HCT116 (cell line): ENCODE measurements around the gene SRPK2. TPM values are rescaled to one million over a fixed set of nuclear protein-coding genes. Genes with fewer than 3 reads are reported as not detected.
"Not testable (repeated sequence)": the region's sequence is repeated elsewhere in the genome, so short reads cannot be mapped to it uniquely, and the experiment has no call there.

Source experiments
- ATAC-seq: fragments of 200-7000 bp; cut with Tn5 transposase; 2 replicates; pipeline ENCODE4 v1.9.1; 2020; ENCODE audit warnings: mild to moderate bottlenecking, moderate library complexity
- BruUV-seq: library from RNA; stranded (reverse); fragments of 400-500 nt; replicated peaks from 2 replicates; lab custom pipeline; 2021; lab: Mats Ljungman, UMichigan
- CTCF ChIA-PET: fragments of 300-600 bp; sonication (Branson Sonifier 250); formaldehyde crosslinking; loops from one replicate; lab custom pipeline; 2021; ENCODE audit warnings: antibody characterized with exemption; lab: Charles Lee
- POLR2A ChIA-PET: fragments of 300-600, 350-600 bp; sonication (Branson Sonifier 250); formaldehyde crosslinking; loops from one replicate; lab custom pipeline; 2021; ENCODE audit warnings: antibody characterized with exemption; lab: Charles Lee
- RAD21 ChIA-PET, 2 experiments: fragments of 300-600 bp; sonication (Branson Sonifier 250); formaldehyde crosslinking; loops; one replicate each; lab custom pipeline; 2023; ENCODE audit warnings: low total read pairs in 2 of 2; ENCODE audit not compliant: uncharacterized antibody in 2 of 2, unreplicated experiment in 2 of 2, low non-redundant PET in 1 of 2; lab: Charles Lee
- DNase-seq: peaks from one replicate; pipeline ENCODE4 v3.0.0-alpha.2; 2010; ENCODE audit warnings: low read depth, low spot score
- H2AFZ ChIP-seq: fragments of 200-600 bp; shearing (Covaris generic), sonication (generic); 2 replicates; pipeline ENCODE4 v1.6.1; 2017; ENCODE audit warnings: low read depth, mixed run types, mixed read lengths, antibody characterized with exemption, low read length; ENCODE audit not compliant: poor library complexity, severe bottlenecking
- H3K27ac ChIP-seq: 2 replicates; pipeline ENCODE4 v1.5.1; 2012; ENCODE audit warnings: low read depth, low read length
- H3K27me3 ChIP-seq: fragments of 200-600 bp; sonication (generic); 2 replicates; pipeline ENCODE4 v1.6.1; 2016; ENCODE audit warnings: mixed run types, low read length, mixed read lengths; ENCODE audit not compliant: insufficient read depth
- H3K36me3 ChIP-seq, 2 experiments: fragments of 200-500 bp in 1 of 2; fragments of 200-600 bp in 1 of 2; sonication (Bioruptor generic) in 1 of 2; sonication (generic) in 1 of 2; 2 replicates each; pipeline versions ENCODE4 v1.5.1 to v1.6.1; 2014 to 2016; ENCODE audit warnings: low read length in 2 of 2, inconsistent platforms in 1 of 2, mixed read lengths in 1 of 2, mixed run types in 1 of 2; ENCODE audit not compliant: insufficient read depth in 2 of 2, control insufficient read depth in 1 of 2
- H3K4me1 ChIP-seq, 2 experiments: fragments of 200-600 bp in 1 of 2; sonication (generic) in 1 of 2; 2 replicates each; pipeline versions ENCODE4 v1.5.1 to v1.6.1; 2012 to 2017; ENCODE audit warnings: low read length in 2 of 2, inconsistent platforms in 1 of 2, mild to moderate bottlenecking in 1 of 2, mixed read lengths in 1 of 2, mixed run types in 1 of 2, moderate library complexity in 1 of 2; ENCODE audit not compliant: insufficient read depth in 2 of 2, control insufficient read depth in 1 of 2
- H3K4me2 ChIP-seq: fragments of 200-600 bp; sonication (generic); 2 replicates; pipeline ENCODE4 v1.6.1; 2017; ENCODE audit warnings: mixed run types, low read length, mixed read lengths
- H3K4me3 ChIP-seq, 2 experiments: fragments of 200-600 bp in 1 of 2; sonication (generic) in 1 of 2; replicated peaks in 1 of 2; 2 replicates each; pipeline ENCODE4 v1.5.1; 2011 to 2016; ENCODE audit warnings: low read length in 2 of 2, control low read depth in 1 of 2, low read depth in 1 of 2, mild to moderate bottlenecking in 1 of 2, mixed read lengths in 1 of 2, mixed run types in 1 of 2
- H3K79me2 ChIP-seq: fragments of 200-600 bp; sonication (generic); 2 replicates; pipeline ENCODE4 v1.6.1; 2017; ENCODE audit warnings: mild to moderate bottlenecking, mixed run types, low read length, moderate library complexity, mixed read lengths; ENCODE audit not compliant: insufficient read depth
- H3K9ac ChIP-seq: fragments of 200-600 bp; sonication (generic); 2 replicates; pipeline ENCODE4 v1.6.1; 2016; ENCODE audit warnings: low read length, mixed read lengths
- H3K9me2 ChIP-seq: fragments of 200-600 bp; sonication (generic), shearing (Covaris generic); 2 replicates; pipeline ENCODE4 v1.6.1; 2017; ENCODE audit warnings: mixed run types, mild to moderate bottlenecking, moderate library complexity; ENCODE audit not compliant: insufficient read depth
- H3K9me3 ChIP-seq, 2 experiments: fragments of 200-500 bp in 1 of 2; fragments of 200-600 bp in 1 of 2; sonication (Bioruptor generic) in 1 of 2; sonication (generic) in 1 of 2; 2 replicates each; pipeline ENCODE4 v1.6.1; 2014 to 2017; ENCODE audit warnings: low read length in 2 of 2, mixed read lengths in 2 of 2, inconsistent platforms in 1 of 2, low read depth in 1 of 2, mild to moderate bottlenecking in 1 of 2, mixed run types in 1 of 2, moderate library complexity in 1 of 2; ENCODE audit not compliant: control insufficient read depth in 1 of 2, insufficient read depth in 1 of 2
- H4K20me1 ChIP-seq: fragments of 200-600 bp; sonication (generic), shearing (Covaris generic); 2 replicates; pipeline ENCODE4 v1.6.1; 2017; ENCODE audit warnings: mixed run types, mild to moderate bottlenecking, moderate library complexity; ENCODE audit not compliant: insufficient read depth
- CBX3 ChIP-seq: IDR thresholded peaks from 2 replicates; pipeline ENCODE4 v1.6.1; 2012; ENCODE audit warnings: low read depth
- CEBPB ChIP-seq: IDR thresholded peaks from 2 replicates; pipeline ENCODE4 v1.6.1; 2012; ENCODE audit warnings: low read depth
- CTCF ChIP-seq, 3 experiments: fragments of 200-600 bp in 1 of 3; sonication (generic) in 1 of 3; IDR thresholded peaks in 2 of 3; conservative IDR thresholded peaks in 1 of 3; 2 replicates each; pipeline ENCODE4 v1.5.1; 2012 to 2017; ENCODE audit warnings: low read depth in 2 of 3, low read length in 2 of 3, antibody characterized with exemption in 1 of 3, borderline replicate concordance in 1 of 3, control low read depth in 1 of 3, mild to moderate bottlenecking in 1 of 3, mixed read lengths in 1 of 3, mixed run types in 1 of 3, moderate library complexity in 1 of 3; ENCODE audit not compliant: insufficient read depth in 1 of 3
- EGR1 ChIP-seq: IDR thresholded peaks from 2 replicates; pipeline ENCODE4 v1.6.1; 2012; ENCODE audit warnings: low read depth
- ELF1 ChIP-seq: IDR thresholded peaks from 2 replicates; pipeline ENCODE4 v1.6.1; 2012; ENCODE audit warnings: low read depth, borderline replicate concordance
- EZH2 ChIP-seq: fragments of 200-600 bp; sonication (generic); IDR thresholded peaks from 2 replicates; pipeline ENCODE4 v1.6.1; 2017; ENCODE audit warnings: antibody characterized with exemption, mixed run types
- EZH2phosphoT487 ChIP-seq: fragments of 200-600 bp; IDR thresholded peaks from 2 replicates; pipeline ENCODE4 v1.6.1; 2018; ENCODE audit warnings: antibody characterized with exemption, borderline replicate concordance
- FOSL1 ChIP-seq: IDR thresholded peaks from 2 replicates; pipeline ENCODE4 v1.6.1; 2012; ENCODE audit warnings: low read depth
- JUND ChIP-seq: IDR thresholded peaks from 2 replicates; pipeline ENCODE4 v1.6.1; 2012
- POLR2A ChIP-seq: IDR thresholded peaks from 2 replicates; pipeline ENCODE4 v1.7.0; 2011; ENCODE audit warnings: borderline replicate concordance; ENCODE audit not compliant: insufficient read depth, insufficient read length; ENCODE audit errors: extremely low read depth
- POLR2AphosphoS5 ChIP-seq: IDR thresholded peaks from 2 replicates; pipeline ENCODE4 v1.6.1; 2011; ENCODE audit warnings: mild to moderate bottlenecking, low read depth, low read length, moderate library complexity
- RAD21 ChIP-seq: IDR thresholded peaks from 2 replicates; pipeline ENCODE4 v1.6.1; 2012; ENCODE audit warnings: low read depth, mild to moderate bottlenecking
- SIN3A ChIP-seq: IDR thresholded peaks from 2 replicates; pipeline ENCODE4 v1.6.1; 2012; ENCODE audit warnings: low read depth
- SP1 ChIP-seq: IDR thresholded peaks from 2 replicates; pipeline ENCODE4 v1.6.1; 2012; ENCODE audit warnings: low read depth
- TCF7L2 ChIP-seq: IDR thresholded peaks from 2 replicates; pipeline ENCODE4 v1.7.0; 2011; ENCODE audit warnings: borderline replicate concordance, inconsistent platforms; ENCODE audit not compliant: insufficient read depth, insufficient read length; ENCODE audit errors: extremely low read depth
- YY1 ChIP-seq: IDR thresholded peaks from 2 replicates; pipeline ENCODE4 v1.6.1; 2011; ENCODE audit warnings: low read length, low read depth, moderate library complexity, mild to moderate bottlenecking; ENCODE audit not compliant: insufficient replicate concordance; ENCODE audit errors: extremely low read depth
- ZFX ChIP-seq: fragments of 450-650 bp; IDR thresholded peaks from 2 replicates; pipeline ENCODE4 v1.6.1; 2017
- ZNF274 ChIP-seq: fragments of 200-500 bp; sonication (Bioruptor generic); IDR thresholded peaks from 2 replicates; pipeline ENCODE4 v1.6.1; 2014; ENCODE audit warnings: mild to moderate bottlenecking, low read depth, low read length, inconsistent platforms
- intact Hi-C: fragments of 100-400 bp; cut with micrococcal nuclease; formaldehyde crosslinking; loops from 2 replicates; pipeline ENCODE4 v1.10.0; 2022
- total RNA-seq: library from RNA; stranded (reverse); gene quantifications from one replicate; pipeline ENCODE4 v1.2.1, GENCODE V29; 2021; ENCODE audit not compliant: unreplicated experiment
- TF ChIP-seq, protein P1 (sequence below): IDR thresholded peaks from 2 replicates; pipeline ENCODE4 v1.6.1; 2011; ENCODE audit warnings: mild to moderate bottlenecking, low read length, moderate library complexity; ENCODE audit not compliant: insufficient replicate concordance; ENCODE audit errors: extremely low read depth
- TF ChIP-seq, protein P2 (sequence below): IDR thresholded peaks from 2 replicates; pipeline ENCODE4 v1.6.1; 2012

SRPK2 gene
- total RNA-seq, 1 experiment from 2014 or later = 37.4 TPM

DNA sequence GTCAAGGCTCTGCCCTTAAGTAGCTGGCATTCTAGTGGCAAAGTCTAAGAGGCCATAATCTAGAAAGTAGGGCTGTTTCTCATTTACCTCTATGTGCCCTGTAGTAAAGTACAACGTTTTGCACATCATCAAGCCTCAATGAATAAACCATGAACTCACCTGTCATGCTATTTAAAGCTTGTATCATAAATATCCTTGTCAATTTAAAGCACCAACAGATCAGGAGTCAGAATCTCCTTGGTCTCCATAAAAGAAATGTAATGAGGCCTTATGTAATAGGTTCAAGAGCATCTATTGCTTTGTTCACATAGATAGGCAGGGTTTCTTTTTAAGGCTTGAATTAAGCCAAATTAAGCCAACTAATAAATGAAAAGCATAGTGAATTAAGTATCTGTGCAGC is 192.8 kb downstream of the SRPK2 start:
- RAD21 ChIA-PET = no interaction called here
- POLR2A ChIA-PET = no interaction called here
- Histone ChIP-seq H3K27me3 (no peaks in the 10 kb centered on the region), H3K9ac (no peak overlapping the region), H3K4me1 (no peaks in the 10 kb centered on the region)
- CTCF ChIA-PET = no interaction called here
- TF ChIP-seq ELF1 (no peak), POLR2AphosphoS5 (no peak), FOSL1 (no peak), EGR1 (no peak), RAD21 (no peak), SIN3A (no peak), CTCF (IDR thresholded peaks at IDR 0.05 in 2 of 3, conservative IDR thresholded peaks at IDR 0.05 in 1 of 3; ENCODE audit: borderline replicate concordance in 1 of 3, insufficient read depth in 1 of 3, low read depth in 2 of 3, low read length in 2 of 3) (no peak), SP1 (no peak), TCF7L2 (no peak), ZFX (no peak), CEBPB (no peak), CBX3 (no peak), JUND (no peak), ZNF274 (no peak), EZH2 (no peak), POLR2A (no peak), YY1 (no peak), EZH2phosphoT487 (no peak)
- TF ChIP-seq, protein P1, sequence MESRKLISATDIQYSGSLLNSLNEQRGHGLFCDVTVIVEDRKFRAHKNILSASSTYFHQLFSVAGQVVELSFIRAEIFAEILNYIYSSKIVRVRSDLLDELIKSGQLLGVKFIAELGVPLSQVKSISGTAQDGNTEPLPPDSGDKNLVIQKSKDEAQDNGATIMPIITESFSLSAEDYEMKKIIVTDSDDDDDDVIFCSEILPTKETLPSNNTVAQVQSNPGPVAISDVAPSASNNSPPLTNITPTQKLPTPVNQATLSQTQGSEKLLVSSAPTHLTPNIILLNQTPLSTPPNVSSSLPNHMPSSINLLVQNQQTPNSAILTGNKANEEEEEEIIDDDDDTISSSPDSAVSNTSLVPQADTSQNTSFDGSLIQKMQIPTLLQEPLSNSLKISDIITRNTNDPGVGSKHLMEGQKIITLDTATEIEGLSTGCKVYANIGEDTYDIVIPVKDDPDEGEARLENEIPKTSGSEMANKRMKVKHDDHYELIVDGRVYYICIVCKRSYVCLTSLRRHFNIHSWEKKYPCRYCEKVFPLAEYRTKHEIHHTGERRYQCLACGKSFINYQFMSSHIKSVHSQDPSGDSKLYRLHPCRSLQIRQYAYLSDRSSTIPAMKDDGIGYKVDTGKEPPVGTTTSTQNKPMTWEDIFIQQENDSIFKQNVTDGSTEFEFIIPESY = no peak
- TF ChIP-seq, protein P2, sequence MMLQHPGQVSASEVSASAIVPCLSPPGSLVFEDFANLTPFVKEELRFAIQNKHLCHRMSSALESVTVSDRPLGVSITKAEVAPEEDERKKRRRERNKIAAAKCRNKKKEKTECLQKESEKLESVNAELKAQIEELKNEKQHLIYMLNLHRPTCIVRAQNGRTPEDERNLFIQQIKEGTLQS = no peak
- TF ChIP-seq, all 23 proteins: peak for 0
- Histone ChIP-seq H4K20me1 (no peaks in the 10 kb centered on the region), H3K4me2 (no peak overlapping the region), H3K36me3 (no peaks in the 10 kb centered on the region), H3K27ac (no peak overlapping the region), H3K9me3 (no peaks in the 10 kb centered on the region), H3K4me3 (no peak overlapping the region), H3K79me2 (0 out of 2 replicates have a peak, but pooled peaks cover 4% of the 10 kb centered on the region), H2AFZ (no peak overlapping the region), H3K9me2 (no peaks in the 10 kb centered on the region)
- DNase-seq (no peak), ATAC-seq (no peak)
- intact Hi-C loops = no loop called here
- no TSS peak for BruUV-seq

GRCh38 chr7:105194959-105195358 is 193.8 kb downstream of the SRPK2 start:
- DNase-seq, H3K4me3 ChIP-seq, H3K27me3 ChIP-seq, H3K4me1 ChIP-seq, H3K9me3 ChIP-seq, H3K4me2 ChIP-seq, ATAC-seq, POLR2A ChIA-PET, intact Hi-C loops, RAD21 ChIA-PET, H3K27ac ChIP-seq, H4K20me1 ChIP-seq, H3K9ac ChIP-seq, H3K36me3 ChIP-seq, CTCF ChIA-PET, BruUV-seq, H3K9me2 ChIP-seq, H3K79me2 ChIP-seq, H2AFZ ChIP-seq: not testable (repeated sequence)
